Middle frontal gyrus (tissue), 1 donor: ENCODE results near the gene MARCHF4.
"Not testable (repeated sequence)": the region's sequence is repeated elsewhere in the genome, so short reads cannot be mapped to it uniquely, and the experiment has no call there.

Source experiments
- DNase-seq: peaks from one replicate; pipeline ENCODE4 v3.0.0-alpha.2; 2015; ENCODE audit warnings: low spot score; ENCODE audit errors: extremely low spot score

The MARCHF4 gene

DNA sequence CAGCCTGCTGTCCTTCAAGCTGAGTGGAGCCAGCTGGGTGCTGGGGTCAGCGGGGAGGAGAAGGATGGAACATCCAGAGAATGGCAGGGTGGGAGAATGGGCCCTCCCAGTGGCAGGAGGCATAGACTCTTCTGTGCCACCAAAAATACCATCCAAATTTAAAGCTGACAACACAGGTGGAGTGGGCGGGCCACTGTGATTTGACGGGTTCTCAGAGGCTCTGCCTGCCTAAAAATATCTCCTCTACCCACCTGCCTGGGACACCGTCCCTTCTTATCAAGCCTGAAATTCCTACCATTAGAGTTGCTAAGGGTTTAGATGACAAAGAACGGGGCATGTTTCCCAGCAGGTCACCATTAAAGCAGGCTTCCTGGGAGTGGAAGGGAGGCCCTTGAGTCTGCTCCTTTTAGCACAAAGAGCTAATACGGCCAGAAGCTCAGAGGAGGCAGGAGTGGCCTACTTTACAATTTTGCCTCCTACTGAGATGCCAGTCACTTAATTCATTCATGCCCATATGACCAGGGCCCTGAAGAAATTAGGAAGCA is 19.8 kb upstream of the MARCHF4 start:
- DNase-seq = no peak

DNA sequence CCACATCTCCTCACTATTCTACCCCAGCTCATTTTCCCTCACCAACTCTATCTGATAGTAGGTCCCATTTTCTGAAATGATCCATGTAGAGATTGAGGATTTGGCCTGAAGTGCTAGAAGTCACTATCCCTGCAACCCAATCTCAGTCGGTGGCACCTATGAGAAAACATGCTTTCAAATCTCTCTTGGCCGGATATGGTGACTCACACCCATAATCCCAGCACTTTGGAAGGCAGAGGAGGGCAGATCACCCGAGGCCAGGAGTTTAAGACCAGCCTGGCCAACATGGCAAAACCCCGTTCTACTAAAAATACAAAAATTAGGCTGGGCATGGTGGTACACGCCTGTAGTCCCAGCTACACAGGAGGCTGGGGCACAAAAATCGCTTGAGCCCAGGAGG is 19.1 kb upstream of the MARCHF4 start:
- no peak for DNase-seq

GRCh38 chr2:216389570-216389969 is 17.3 kb upstream of the MARCHF4 start:
- DNase-seq = no peak

DNA sequence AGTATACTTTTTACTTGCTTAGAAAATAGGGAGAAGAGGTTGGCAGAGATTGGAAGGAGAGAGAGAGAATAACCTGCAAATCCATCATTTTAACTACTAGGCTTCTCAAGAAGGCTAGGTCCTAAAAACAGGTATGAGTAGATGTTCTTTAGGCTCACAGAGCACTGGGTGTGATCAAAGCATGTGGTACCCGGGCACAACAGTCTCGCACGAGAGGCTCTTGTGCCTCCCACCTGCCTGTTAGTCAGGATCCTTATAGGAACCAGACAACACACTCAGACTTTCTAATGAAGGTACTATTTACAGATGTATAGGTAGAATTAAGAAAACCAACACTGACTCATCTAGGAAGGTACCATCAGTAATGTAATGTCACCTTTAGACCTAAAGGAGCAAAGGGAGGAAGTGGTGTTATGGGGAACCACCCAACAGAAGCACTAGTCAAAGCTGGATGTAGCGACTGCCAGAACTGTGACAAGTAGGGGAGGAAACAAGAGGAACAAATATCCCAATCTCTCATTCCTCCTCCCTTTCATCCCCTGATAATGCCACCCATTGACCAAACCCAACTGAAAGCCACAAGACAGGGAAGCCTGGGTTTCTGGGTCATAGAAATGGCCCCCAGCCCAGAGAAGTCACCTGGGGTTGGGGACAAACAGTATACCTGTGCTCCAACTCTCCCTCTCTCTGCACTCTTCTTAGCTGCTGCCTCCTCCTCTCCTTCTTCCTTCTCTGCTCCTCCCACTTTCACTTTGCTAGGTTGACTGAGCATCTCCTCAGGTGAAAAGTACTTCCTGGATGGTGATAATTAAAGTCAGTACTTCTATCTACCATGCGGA is 16.0 kb upstream of the MARCHF4 start:
- DNase-seq = no peak

GRCh38 chr2:216387262-216387661 is 15.0 kb upstream of the MARCHF4 start:
- no peak for DNase-seq

DNA sequence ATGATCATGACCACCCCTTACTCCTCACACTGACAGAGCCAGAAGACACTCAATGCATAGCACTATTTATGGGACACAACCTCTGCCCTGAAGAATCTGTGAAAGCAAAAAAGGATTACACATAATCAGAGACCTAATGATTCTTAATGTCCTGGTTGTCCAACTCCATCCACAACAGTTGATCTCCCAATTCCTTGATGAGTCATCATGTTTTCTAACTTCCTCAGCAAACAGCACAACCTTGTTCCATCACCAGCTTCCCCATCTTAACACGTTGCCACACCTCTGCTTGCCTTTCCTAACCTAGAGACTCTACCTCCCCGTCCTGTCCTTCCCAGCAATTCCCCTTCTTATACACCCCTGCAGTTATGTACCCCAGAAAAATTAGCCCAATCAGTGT is 13.2 kb upstream of the MARCHF4 start:
- no peak for DNase-seq

DNA sequence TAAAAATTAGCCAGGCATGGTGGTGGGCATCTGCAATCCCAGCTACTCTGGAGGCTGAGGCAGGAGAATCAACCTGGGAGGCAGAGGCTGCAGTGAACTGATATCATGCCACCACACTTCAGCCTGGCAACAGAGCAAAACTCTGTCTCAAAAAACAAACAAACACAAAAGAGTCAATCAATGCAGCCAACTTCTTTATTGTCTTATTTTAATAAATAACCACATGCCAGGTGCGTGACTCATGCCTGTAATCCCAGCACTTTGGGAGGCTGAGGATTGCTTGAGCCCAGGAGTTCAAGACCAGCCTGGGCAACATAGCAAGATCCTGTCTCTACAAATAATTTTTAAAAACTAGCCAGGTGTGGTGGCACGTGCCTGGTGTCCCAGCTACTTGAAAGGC is 12.1 kb upstream of the MARCHF4 start:
- DNase-seq = not testable (repeated sequence)

- DNase-seq = no peak
Measured at GRCh38 chr2:216379977-216380376, 7.7 kb upstream of the MARCHF4 start.

- no peak for DNase-seq
Measured at GRCh38 chr2:216375286-216375685, 3.0 kb upstream of the MARCHF4 start.

DNA sequence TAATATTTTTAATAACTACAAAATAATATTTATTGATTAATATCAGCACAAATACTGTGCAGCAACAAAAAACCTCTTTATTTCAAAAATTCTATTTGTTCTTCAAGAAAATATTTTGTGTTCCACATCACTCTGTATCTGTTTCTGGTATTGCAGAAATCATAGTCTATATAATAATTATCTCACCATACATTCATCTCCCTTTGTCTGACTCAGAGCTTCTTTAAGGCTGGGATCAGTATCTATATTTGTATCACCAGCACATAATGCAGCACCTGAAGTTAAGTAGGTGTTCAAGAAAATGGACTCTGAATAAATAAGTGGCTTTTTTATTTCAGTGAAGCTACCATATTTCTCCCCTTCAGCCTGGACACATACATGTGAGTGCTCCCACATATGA is 1.6 kb upstream of the MARCHF4 start:
- no peak for DNase-seq

- no peak for DNase-seq
Measured at GRCh38 chr2:216372761-216373291, 543 bp upstream of the MARCHF4 start.

DNA sequence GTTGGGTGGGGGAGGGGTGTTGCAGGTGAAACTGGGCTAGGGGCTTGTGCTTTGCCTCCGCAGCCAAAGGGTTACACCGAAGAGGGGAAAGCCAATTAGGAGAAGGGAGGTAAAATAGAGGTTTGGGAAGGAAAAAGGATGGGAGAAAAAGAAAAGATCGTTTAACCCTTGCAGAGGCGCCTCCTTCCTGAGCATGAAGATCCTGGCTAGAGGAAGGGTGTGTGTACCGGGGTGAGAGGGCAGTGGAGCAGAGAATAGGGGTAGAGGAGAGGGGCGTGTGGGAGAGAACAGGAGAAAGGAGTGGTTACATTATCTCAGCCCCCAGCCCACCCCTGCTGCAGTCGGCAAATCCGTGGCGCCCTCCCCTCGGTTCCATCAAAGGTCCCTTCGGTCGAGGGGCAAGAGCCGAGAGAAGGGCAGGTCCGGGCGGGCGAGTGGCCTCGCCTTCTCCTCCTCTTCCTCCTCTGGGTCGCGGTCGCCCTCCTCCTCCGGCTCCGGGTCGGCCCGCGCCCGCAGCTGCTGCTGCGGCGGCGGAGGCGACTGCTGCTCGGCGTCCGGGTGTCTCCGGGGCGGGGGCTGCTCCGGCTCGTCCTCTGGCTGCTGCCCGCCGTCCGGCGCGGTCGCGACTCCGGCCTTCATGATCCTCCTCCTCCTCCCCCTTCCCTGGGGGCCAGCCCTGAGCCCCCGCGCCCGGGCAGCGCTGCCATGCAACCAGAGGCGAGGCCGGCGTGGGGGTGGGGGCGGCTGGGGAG is 1.1 kb downstream of the MARCHF4 start:
- DNase-seq = no peak

DNA sequence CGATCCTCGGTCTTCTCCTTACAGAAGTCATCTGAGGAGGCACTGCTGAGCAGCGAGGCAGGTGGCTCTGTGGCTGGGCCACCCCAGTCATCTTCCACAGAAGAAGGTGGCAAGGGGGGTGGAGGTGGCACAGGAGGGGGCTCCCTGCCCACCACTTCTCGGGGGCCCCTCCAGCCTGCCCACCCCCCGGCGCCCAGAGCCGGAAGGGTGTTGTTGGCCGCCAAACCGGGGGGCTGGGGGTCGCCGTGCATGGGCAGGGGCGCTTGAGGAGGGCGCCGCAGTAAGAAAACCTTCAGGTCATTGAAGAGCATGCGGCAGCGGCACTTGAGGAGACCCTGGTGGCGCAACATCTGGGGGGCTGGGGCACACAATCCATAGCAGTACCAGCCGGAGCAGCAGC is 2.5 kb downstream of the MARCHF4 start:
- no peak for DNase-seq

DNA sequence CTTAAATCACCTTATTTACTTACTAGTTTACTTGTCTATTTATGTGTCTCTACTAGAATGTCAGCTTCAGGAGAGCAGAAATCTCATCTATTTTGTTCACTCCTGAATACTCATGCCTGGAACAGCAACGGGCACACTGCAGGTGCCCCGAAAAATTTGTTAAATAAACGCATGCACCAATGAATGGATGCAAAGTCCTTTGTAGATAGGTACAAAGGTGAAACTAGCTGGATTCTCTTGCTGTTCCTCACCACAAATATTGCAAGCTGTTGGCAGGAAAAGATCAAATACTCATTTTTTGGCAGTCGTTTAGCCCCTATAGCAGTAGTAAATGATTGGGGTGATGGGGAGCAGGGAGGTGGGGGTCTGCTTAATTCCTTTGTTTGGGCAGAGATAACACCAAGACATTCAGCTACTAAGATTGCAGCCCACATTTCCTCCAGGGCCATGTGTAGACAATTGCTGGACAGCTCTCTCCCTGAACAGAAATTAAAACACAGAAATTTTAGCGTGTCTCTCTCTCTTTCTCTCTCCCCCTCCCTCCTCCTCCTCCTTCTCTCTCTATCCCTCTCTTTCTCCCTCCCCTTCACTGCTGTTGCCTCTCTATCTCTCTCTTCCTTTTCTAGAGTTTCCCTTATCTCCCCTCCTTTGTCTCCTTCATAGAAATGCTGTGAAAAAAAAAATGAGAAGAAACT is 5.4 kb downstream of the MARCHF4 start:
- no peak for DNase-seq

- DNase-seq = no peak
Measured at GRCh38 chr2:216365518-216365917, 6.8 kb downstream of the MARCHF4 start.

DNA sequence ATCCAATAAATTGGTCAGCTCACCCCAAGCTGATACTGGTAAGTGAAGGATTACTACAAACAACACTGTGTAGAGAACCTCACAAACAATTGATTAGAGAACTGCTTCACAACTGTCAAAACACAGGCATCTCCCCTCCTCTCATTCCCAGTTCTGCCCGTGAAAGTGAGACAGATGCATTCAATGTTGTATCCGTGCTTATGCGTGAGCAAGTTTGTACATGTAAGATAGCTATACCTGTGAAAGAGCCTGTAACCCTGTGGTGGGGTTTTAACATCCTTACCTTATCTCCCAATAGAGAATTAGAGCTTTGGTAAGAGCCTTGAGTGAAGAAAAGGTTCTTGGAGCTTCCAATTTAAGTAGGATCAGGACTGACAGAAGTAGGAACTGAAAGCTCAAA is 9.1 kb downstream of the MARCHF4 start:
- DNase-seq = no peak

DNA sequence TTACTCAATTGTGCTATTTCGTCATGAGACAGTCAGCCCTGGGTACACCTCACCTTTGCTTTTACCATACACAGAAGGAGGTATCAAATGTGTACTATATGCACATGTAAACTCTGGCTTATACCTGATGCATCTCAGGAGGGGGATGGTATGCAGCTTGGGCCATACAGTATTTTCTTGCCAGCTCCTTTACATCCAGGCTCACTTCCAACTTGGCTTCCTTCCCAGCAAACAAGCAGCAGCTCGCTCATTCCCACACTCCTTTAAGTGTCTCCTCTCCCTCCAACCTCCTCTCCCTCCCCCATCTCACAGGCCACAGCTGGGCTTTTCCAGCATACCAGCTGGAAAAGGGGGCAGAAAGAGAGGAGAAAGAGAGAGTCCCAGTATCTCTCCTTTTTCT is 9.6 kb downstream of the MARCHF4 start:
- DNase-seq = no peak

- DNase-seq = no peak
Measured at GRCh38 chr2:216355711-216356110, 16.6 kb downstream of the MARCHF4 start.

DNA sequence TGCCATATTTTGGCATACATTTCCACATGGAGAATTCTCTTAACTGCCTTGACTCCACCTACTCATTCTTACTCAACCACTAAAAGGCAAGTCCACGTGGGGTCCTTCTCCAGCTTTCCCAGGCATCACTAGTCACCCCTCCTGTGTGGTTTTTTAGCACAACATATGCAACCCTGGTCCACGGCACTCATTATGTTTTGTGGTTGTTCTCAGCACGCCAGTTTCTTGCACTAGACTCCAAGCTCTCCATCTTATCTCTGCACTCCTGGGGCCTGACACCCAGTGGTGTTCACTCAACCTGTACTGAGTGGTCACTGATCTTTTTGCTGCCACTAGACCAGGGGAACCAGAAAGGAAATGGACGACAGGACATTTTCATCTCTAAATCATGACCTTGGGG is 18.0 kb downstream of the MARCHF4 start:
- no peak for DNase-seq

- no peak for DNase-seq
Measured at GRCh38 chr2:216352653-216353270, 19.5 kb downstream of the MARCHF4 start.
